Stimulated activated CD8-positive, alpha-beta memory T cell treated with anti-CD3 and anti-CD28 coated beads, Interleukin-15, amount 100 ng/mL, for 48 hours (primary cell): ENCODE results near the gene ANKRD27.
"Not testable (repeated sequence)": the region's sequence is repeated elsewhere in the genome, so short reads cannot be mapped to it uniquely, and the experiment has no call there.

ENCODE experiments used
- DNase-seq, 2 donors: peaks; one replicate each; pipeline ENCODE4 v3.0.0-alpha.2; 2020; ENCODE audit warnings: low read depth in 2 of 2

ANKRD27 gene

GRCh38 chr19:32674931-32675719, at the start of gene ANKRD27:
ANKRD27 (minus strand) TSS chr19:32675180; CDS start chr19:32659015, 16,165 bp downstream.
- DNase-seq: peak; percentile 95 to 98

DNA sequence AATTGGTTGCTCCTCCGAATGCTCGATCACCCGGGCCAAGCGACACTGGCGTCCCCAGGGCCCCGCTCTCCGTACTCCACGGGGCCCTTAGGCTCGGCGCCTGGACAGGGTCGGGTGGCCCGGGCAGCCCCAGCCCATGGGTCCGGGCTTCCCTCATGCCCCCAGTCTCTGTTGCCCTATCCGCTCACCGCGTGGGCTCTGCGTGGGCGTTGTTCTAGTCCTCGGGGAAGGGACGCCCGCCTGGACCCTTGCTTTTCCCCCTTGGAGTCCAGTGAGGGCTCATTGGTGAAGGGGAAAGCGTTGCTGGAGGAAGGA, 45.9 kb upstream of the ANKRD27 start:
- DNase-seq: no peak

DNA sequence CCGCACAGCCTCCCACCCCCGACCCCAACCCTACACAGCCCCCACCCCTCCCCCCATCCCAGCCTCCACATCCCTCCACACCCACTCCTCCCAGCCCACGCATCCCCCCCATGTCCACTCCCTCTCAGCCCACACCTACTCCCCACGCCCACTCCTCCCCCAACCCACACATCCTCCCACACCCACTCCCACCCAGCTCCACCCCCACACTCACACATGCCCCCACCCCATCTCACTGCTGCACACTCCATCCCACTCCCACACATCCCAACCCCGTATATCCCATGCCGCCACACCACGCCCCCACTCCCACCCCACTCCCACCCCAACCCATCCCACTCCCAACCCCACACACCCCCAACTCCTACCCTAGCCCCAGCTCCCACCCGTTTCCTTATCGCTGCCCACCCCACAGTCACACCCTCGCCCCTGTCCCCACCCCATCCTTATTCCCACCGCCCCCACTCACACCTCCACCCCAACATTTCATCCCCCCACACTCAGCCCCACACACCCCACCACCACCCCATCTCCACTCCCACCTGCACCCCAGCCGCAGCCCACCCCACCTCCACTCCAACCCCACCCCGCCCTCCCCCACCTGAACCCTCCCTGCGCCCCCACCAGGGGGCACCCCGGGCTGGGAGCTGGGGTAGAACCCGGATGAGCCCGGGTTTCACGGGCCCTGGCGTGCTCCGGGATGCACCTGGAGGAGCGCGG, 45.4 kb upstream of the ANKRD27 start:
- DNase-seq: no peak

- DNase-seq: no peak
Measured at GRCh38 chr19:32719611-32720059, 44.7 kb upstream of the ANKRD27 start, which contains the start of gene TDRD12. TDRD12 (plus strand) TSS chr19:32719767; CDS start chr19:32720073, 306 bp downstream.

- DNase-seq: no peak
Measured at GRCh38 chr19:32718286-32718685, 43.3 kb upstream of the ANKRD27 start.

DNA sequence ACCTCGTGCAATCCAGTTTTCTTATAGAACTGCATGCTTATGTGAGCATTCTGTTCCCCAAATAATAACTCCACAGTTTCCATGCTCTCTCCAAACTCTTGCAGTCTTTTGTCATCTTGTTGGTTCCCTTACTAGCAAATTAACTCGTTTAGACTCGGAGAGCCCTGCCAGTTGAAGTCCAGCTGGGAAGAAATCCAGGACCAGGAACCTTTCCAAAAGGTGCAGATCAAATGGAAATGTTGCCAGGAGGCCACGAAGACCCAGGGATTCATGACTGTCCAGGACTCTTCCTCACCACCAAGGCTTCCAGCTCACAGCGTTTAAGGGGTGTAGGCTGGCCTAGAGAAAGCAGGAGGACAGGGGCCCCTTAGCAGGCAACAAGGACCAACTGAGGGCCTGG, 42.5 kb upstream of the ANKRD27 start:
- DNase-seq: no peak

DNA sequence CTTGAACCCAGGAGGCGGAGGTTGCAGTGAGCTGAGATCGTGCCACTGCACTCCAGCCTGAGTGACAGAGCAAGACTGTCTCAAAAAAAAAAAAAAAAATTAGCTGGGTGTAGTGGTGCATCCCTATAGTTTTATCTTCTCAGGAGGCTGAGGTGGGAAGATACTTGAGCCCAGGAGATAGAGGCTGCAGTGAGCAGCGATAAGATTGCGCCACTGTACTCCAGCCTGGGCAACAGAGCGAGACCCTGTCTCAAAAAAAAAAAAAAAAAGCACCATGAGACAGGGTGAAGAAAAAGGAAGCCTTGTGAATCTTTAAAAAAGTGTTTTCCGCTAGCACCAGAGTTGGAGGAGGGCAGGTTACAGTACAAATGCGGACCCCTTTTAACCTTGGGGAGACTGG, 41.2 kb upstream of the ANKRD27 start:
- not testable (repeated sequence) for DNase-seq

- DNase-seq: no peak
Measured at GRCh38 chr19:32711747-32712146, 36.8 kb upstream of the ANKRD27 start.

- DNase-seq: no peak
Measured at GRCh38 chr19:32709032-32709431, 34.1 kb upstream of the ANKRD27 start.

- no peak for DNase-seq
Measured at GRCh38 chr19:32708457-32708856, 33.5 kb upstream of the ANKRD27 start.

GRCh38 chr19:32704006-32704405, 29.0 kb upstream of the ANKRD27 start:
- DNase-seq: not testable (repeated sequence)

GRCh38 chr19:32702010-32702409, 27.0 kb upstream of the ANKRD27 start:
- DNase-seq: no peak

DNA sequence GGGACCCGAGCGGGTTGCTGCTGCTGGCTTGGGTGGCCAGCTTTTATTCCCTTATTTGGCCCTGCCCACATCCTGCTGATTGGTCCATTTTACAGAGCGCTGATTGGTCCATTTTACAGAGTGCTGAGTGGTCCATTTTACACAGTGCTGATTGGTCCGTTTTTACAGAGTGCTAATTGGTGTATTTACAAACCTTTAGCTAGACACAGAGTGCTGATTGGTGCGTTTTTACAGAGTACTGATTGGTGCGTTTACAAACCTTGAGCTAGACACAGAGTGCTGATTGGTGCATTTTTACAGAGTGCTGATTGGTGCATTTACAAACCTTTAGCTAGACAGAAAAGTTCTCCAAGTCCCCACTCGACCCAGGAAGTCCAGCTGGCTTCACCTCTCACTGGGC, 25.1 kb upstream of the ANKRD27 start:
- not testable (repeated sequence) for DNase-seq

DNA sequence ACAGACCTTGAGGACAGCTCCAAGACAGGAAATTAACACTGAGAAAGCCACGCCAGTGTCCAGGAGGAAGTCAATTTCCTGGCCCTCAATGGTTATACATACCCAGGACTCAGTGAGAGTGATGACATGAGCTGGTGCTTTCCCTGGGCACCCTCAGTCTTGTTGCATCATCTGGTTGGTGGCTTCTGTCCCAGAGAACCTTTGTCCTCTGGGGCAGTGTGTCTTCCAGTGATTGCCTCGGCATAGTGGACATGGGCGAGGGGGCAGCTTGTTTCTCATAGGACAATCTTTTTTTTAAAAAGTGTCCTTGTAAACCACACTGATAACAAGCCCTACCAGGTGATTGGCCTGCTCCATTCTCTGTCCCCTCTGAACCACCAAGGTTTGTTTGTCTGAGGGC, 21.8 kb upstream of the ANKRD27 start:
- DNase-seq: not testable (repeated sequence)

DNA sequence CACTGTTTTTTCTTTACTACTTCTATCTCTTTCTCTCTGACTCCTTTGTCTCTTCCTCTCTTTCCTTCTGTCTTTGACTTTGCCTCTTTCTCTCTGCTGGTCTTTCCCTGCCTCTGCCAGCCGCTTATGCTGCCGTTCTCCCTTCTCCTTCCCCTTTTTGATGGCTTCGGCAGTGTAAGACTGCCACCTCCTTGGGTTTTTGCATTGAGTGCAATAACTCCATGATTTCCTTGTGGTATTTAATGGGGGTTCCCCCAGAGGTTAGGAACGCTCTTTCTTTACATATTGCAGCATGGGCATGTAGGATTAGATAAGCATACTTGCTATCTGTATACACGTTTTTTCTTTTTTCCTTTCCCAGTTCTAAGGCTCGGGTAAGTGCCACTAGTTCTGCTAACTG, 20.5 kb upstream of the ANKRD27 start:
- not testable (repeated sequence) for DNase-seq

DNA sequence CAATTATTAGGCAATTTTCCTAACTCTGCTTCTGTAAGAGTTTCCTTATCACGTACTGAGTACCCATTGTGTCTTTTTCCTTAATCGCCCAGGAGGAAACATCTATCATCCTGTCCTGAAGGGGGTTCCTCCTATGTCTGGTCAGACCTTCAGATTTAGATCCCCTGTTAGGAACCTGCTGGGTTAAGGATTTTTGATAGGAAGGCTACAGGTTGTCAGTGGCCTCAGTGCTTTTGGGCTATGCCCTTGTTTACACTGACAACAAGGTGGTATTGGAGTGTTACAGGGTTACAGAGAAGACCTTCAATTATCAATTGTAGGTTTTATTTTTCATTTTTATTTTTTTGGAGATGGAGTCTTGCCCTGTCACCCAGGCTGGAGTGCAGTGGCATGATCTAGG, 19.9 kb upstream of the ANKRD27 start:
- not testable (repeated sequence) for DNase-seq

DNA sequence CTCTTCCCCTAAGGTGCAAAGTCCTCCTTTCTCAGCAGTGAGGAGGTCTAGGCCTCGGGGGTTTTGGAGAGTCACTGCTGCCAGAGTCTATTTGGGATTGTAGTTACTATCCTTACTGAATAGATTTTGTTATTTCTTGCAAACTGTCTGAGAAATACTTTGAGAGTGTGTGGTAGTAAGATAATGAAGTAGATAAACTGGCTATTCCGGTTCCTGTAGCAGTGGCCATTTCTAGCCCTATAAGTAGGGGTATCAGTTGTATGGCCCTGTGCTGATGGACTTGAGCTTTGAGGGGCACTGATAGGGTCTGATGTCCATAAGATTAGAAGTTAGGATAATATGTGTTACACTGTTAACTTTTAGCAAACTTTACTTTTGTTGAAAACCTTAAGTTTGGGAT, 19.3 kb upstream of the ANKRD27 start:
- DNase-seq: not testable (repeated sequence)

DNA sequence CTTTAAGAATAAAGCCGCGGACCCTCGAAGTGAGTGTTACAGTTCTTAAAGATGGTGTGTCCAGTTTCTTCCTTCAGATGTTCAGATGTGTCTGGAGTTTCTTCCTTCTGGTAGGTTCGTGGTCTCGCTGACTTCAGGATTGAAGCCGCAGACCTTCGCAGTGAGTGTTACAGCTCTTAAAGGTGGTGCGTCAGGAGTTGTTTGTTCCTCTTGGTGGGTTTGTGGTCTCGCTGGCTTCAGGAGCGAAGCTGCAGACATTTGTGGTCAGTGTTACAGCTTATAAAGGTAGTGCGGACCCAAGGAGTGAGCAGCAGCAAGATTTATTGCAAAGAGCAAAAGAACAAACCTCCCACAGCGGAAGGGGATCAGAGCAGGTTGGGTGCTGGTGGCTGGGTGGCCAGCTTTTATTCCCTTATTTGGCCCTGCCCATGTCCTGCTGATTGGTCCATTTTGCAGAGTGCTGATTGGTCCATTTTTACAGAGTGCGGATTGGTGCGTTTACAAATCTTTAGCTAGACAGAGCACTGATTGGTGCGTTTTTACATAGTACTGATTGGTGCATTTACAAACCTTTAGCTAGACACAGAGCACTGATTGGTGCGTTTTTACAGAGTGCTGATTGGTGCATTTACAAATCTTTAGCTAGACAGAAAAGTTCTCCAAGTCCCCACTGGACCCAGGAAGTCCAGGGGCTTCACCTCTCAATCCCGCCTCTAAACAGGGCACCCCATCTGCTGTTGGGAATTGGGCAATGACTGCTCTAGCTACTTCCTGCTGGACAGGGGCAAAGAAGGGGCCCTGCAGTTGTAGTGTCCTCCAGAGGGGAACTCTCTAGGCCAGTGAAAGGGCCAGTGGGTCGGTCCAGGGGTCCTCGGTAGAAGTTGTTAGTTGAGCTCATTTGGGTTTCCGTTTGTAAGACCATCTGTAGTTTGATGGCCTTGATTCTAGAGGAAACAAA, 18.4 kb upstream of the ANKRD27 start:
- not testable (repeated sequence) for DNase-seq

- no peak for DNase-seq
Measured at GRCh38 chr19:32692727-32693061, 17.7 kb upstream of the ANKRD27 start.

GRCh38 chr19:32691952-32692726, 17.2 kb upstream of the ANKRD27 start:
- DNase-seq: peak in 1 of 2 donors; percentile 44

GRCh38 chr19:32691291-32691951, 16.4 kb upstream of the ANKRD27 start, which contains the start of gene NUDT19:
NUDT19 (plus strand) TSS chr19:32691821; CDS start chr19:32691961, 140 bp downstream.
- DNase-seq: peak; percentile 75 to 81
